Adipose tissue (tissue), 3 donors: Measurements from ENCODE around the gene SASH3. TPM values are rescaled to one million over a fixed set of nuclear protein-coding genes. Genes with fewer than 3 reads are reported as not detected.

Experiments
- H3K27ac ChIP-seq: one replicate; pipeline ENCODE4 v1.5.1; 2013; ENCODE audit warnings: low read depth, low read length
- WGBS, 3 donors: extraction: QIAGEN DNeasy Blood & Tissue Kit; methylation state at CpG; one replicate each; pipeline ENCODE4 v1.1.7; 2013; 5-methylcytosine and 5-hydroxymethylcytosine counted together
- polyA plus RNA-seq, 3 donors: library from polyadenylated mRNA; stranded (reverse); fragments of 200-250 nt; gene quantifications; one replicate each; pipeline ENCODE4 v1.2.3, GENCODE V29; 2013
- donor health status: healthy with polysubstance abuse.
- donor health status: Bipolar disorder and iron deficiency.
- donor health status: healthy.

SASH3 gene
- polyA plus RNA-seq, 3 donors, result 2.8 to 14.9 (median 10.7) TPM

DNA sequence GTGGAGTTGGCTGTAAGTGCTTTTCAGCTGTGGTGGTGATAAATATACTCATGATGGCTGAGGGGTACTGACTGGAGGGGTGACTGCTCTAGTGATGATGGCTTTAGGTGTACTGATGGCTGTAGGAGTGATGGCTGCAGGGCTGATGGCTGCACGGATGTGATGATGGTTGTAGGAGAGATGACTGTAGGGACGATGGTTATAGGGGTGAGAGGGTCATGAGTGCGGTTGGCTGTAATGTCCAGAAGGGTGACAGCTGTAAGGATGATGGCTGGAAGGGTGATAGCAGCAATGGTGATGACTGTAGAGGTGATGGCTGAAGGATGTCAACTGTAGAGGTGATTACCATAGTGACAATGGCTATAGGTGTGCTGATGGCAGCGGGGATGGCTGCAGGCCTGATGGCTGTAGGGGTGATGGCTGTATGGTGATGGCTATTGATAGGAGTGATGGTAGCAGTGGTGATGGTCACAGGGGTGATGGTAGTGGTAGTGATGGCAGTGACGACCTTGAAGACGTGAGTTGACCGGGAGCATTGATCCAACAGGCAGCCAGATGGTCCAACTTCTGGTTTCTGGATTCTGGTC is 570 bp upstream of the SASH3 start:
- 74 to 81% (median 81%) methylated on average over 7 of the region's 7 CpGs for WGBS, 3 donors
- H3K27ac ChIP-seq, result no peak overlapping the region

DNA sequence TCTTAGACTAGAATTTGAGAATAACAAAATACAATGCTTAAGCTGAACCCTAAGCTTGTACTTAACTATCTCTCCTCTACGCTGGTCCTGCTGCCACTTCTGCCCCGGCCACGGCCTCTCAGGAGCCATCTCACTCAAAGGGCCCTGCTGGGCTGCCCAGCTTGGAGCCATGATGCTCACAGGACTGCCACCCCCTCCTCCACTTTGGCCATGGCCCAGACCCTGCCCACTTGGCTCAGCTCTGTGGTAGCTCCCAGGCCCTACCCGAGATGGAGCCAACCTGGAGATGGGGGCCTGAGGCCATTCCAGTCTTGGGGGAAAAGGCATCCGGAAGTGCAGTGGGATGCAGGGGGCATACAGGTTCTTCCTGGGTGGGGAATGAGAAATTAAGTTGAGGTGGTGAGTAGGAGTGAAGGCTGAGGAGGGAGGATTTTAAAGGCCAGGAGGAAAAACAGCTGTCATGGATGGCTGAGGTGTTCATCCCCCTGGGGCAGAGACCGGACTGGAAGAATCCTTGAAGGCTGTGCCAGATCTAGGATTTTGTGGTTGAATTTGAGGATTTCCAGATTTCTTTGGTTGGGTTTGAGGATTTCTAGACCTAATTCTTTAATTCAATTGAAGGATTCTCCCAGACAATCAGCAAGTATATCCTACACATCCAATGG is 824 bp downstream of the SASH3 start:
- WGBS, 3 donors, result 52 to 82% (median 71%) methylated on average over 5 to 6 of the region's 6 CpGs

DNA sequence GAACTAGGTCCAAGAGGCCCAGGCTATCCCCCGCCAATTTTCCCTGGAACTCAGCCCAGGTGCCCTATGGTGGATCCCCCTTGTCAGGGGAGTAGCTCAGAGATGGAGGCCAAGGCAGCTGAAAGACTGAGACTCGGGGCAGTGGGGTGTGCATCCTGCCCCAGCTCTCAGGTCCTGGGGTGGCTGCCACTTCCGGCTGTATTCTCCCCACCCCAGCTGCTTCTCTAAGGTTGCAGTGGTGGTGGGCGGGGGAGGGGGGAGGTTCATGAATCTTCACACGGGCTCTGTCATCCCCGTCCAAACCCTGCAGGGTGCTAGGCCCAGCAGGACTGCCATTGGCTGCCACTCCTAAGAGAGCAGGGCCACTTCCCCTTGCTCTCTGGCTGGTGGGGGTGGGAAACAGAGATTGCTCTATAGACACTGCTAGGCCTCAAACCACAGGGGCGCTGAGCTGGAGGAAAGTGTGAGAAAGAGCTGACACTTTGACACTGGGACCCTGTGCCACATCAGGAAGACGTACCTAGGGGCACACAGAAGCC is 1.5 kb downstream of the SASH3 start:
- WGBS, 3 donors, result 36 to 75% (median 71%) methylated on average over 2 to 8 of the region's 8 CpGs
- H3K27ac ChIP-seq, result no peak overlapping the region

More for the DNA sequence above, 824 bp downstream of the SASH3 start:
- H3K27ac ChIP-seq, result no peak overlapping the region

DNA sequence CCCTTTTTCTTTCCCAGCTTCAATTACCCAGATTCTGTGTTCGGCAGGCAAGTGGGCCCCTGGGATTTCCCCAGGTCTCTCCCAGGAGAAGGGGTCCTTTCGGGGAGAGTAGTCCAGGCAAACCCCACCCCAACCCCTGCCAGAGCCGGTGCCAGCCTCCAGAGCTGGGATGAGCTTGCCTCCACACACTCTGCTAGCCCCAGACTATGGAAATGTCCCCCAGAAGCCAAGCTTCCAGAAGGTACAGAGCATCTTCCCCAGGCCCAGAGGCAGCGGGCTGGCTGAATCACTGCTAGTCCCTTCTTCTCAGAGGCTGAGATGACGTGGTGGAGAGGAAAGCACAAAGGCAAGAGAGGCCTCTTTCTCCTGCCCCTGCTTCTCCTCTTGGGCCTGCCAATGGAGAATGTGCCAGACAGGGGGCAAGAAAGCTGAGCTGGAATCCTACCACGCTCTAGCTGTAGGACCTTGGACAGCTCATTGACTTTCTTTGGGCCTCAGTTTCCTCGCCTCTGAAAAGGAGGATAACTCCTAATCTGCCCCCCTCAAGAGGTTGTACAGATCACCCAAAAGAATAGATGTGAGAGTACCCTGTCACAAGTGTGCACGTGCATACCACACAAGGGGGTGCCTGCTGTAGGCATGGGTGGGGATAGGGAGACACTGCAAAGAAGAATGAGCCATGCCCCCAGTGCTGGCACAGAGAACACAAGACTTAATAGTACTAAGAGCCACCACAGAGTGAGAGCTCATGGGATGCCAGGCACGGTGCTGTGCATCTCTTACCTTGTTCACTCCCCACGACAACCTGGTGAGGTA is 2.1 kb downstream of the SASH3 start:
- no peak overlapping the region for H3K27ac ChIP-seq
- WGBS, 3 donors, result 73 to 79% (median 74%) methylated on average over 10 of the region's 10 CpGs

DNA sequence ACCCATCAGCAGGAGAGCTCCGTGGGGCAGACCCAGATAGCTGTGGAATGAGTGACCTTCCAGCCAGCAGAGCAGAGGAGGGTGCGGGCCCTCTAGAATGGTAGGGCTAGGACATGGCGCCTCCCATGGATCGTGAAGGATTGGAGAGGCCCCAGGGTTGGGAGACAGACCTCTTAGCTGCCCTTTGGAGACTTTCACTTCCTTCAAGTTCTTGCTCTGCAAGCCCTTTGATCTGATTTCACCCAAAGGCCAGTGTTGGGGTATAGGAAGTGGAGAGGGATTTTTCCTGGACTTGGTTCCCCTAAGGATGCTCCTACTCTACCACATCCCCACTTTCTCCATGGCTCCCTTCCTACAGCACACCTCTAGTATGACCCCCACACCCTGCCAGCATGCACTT is 3.0 kb downstream of the SASH3 start:
- 71 to 88% (median 84%) methylated on average over 3 to 4 of the region's 4 CpGs for WGBS, 3 donors

DNA sequence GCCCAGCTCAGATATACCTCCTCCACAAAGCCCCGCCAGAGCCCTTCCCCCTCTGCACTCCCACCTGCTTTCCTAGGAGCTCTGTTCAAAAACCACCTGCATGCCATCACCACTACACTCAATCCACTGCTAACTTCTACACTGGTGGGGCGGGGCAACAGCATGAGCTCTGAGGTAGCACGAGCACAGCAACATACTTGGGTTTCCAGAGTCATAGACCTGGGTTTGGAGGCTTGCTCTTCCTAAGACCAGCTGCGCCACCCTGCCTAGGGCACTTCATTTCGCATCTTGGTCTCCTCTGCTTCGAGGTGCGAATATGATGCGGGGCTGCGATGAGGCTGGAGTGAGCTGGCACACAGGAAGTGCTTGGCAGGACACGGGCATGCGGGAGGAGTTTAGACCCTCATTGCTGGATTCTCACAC is 3.6 kb downstream of the SASH3 start:
- no peak overlapping the region for H3K27ac ChIP-seq
- 84 to 90% (median 84%) methylated on average over 11 of the region's 11 CpGs for WGBS, 3 donors

More for the DNA sequence above, 3.0 kb downstream of the SASH3 start:
- H3K27ac ChIP-seq, result no peak overlapping the region

DNA sequence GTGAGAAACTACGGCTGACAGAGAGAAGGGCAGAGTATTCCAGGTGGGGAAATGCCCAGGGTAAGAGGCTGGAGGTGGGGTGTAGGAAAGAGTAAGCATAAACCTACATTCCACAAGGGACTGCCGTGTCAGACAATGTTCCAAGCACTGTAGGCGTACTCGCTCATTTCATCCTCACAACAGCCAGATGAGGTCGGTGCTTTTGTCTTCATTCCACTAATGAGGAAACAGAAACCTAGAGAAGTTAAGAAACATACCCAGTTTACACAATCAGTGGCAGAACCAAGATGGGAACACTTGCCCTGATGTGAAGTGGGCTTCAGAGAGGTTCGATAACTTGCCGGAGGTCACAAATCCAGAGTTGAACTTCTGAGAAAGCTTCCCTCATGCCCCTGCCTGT is 4.6 kb downstream of the SASH3 start:
- 50 to 84% (median 79%) methylated on average over 6 to 7 of the region's 7 CpGs for WGBS, 3 donors
- no peak overlapping the region for H3K27ac ChIP-seq

DNA sequence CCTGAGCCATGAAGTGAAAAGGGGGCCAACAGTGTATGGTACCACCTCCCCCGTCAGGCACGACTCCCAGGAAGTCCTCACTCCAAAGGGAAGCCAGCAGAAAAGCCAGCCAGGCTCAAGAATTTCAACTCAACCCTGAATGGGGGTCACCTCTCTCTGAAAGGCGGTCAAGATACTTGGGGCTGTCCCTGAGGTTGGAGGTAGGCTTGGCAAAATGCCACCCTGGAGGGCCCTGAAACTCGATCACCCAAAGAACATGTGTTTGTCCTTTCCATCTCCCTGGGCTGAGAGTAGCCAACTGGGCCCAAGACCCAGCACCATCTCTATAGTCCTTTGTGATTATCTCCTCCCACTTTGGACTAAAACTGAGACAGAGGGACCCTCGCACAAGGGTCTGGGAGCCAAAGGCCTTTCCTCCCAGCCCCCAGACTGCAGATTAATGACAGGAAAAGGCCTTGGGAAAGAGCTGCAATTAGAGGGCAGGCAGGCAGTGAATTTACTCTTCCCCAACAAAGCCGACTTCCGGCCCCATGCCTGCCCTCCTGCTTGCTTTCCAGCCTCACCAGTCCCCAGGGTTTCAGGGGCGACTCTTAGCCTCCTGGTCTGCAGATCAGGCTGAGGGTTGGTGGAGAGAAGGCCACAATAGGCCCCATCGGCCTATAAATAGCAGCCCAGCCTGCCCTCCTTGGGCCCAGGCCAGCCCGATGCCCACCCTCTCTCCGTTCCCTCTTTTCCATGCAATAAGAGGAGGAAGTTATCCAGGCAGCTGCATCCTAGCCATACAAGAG is 5.6 kb downstream of the SASH3 start:
- WGBS, 3 donors, result 41 to 69% (median 50%) methylated on average over 10 to 11 of the region's 11 CpGs
- no peak overlapping the region for H3K27ac ChIP-seq

DNA sequence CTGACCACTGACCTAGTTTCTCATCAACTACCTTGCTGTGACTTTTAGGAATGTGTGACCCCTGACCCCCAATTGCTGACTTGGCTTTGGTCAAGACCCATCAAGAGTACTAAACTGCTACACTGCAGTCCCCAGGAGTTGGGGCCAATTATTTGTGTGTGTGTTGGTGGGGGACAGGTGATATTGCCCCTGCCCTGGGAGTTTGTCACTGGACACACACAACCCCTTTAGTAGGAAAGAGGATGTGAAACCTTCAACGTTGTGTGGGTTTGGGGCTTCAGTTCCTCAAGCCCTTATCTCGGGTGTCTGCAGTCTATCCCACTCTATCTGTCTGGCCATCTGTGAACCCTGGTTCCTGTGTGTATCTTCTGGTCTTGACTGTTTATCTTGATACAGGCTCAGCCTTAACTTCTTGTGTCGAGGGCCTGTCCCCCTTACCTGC is 6.5 kb downstream of the SASH3 start:
- 33 to 45% (median 38%) methylated on average over 3 of the region's 3 CpGs for WGBS, 3 donors
- no peak overlapping the region for H3K27ac ChIP-seq

DNA sequence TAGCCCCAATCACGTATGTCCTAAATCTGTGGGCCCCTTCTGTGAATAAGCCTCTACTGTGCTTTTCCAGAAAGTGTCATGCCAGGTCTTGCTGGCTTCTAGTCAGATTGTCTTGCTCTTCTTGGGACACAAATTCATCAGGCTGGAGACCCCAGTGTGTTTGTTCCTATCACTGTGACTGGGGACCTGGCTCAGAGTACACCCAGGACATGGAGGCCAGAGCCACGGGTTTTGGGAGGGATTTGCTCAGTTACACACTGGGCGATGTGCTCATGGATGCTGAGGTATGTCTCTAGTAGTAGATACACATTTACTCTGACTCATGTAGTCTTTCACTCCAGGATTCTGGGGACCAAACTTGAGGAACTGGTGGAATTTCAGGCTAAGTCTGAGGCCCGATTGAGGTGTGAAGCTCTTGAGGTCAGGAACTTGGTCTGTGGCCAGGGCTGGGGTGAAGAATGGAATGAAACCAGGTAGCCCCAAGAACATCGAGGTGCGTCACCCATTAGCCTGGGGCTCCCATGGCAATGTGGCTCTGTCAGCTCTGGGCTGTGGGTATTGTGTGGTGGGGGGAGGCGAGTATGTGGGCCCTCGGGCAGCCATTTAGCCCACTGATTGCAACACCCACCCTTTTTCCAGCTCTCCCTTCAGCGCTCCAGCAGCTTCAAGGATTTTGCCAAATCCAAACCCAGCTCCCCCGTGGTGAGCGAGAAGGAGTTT is 7.7 kb downstream of the SASH3 start:
- no peak overlapping the region for H3K27ac ChIP-seq
- WGBS, 3 donors, result 73 to 79% (median 74%) methylated on average over 9 to 11 of the region's 11 CpGs

DNA sequence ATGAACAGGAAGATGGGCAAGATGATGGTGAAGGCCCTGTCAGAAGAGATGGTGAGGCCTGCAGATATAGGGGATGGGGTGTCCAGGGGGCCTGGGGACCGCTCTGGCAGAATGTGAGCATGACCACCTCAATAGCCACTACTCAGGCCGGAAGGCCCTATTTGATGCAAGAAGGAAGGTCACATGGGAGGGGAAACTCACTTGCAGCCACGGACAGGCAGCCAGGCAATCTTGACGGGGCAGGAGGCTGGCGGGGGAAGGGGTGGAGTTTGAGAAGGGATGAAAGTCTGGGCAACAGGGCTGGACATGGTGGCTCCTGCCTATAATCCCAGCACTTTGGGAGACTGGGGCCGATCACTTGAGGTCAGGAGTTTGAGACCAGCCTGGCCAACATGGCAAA is 8.8 kb downstream of the SASH3 start:
- no peak overlapping the region for H3K27ac ChIP-seq
- WGBS, 3 donors, result 74 to 80% (median 78%) methylated on average over 6 of the region's 6 CpGs

DNA sequence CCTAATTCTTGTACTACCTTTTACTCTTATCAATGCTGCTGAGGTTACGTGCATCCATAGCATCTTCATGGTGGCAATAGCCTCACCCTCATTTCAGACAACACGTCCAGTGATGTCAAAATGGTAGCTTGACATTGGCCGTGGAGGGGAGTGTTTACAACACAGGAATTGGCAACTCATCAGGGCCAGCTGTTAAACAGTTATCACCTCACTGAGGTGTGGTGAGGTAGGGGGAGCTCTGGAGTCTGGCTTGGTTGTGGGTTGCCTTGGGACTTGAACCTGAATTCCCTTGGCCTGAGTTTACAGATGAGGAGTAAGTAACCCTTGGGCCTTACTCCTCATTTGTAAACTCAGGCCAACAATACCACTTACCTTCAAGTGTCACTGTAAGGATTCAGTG is 10.4 kb downstream of the SASH3 start:
- 72 to 86% (median 75%) methylated on average over 3 of the region's 3 CpGs for WGBS, 3 donors
- no peak overlapping the region for H3K27ac ChIP-seq

DNA sequence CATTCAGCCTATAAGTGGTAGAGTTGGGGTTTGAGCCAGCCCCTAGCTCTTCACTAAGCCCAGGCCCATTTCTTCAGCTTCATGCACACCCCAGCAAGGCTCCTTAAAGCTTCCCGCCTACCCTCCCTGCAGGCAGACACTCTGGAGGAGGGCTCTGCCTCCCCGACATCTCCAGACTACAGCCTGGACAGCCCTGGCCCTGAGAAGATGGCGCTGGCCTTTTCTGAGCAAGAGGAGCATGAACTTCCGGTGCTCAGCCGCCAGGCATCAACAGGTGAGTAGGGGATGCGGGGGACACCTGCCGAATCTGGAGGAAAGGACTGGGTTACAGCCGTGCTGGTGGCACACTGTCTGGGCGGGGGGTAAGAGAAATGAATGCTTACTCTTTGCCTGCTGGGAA is 11.1 kb downstream of the SASH3 start:
- H3K27ac ChIP-seq, result no peak overlapping the region
- 81 to 97% (median 83%) methylated on average over 9 of the region's 9 CpGs for WGBS, 3 donors

DNA sequence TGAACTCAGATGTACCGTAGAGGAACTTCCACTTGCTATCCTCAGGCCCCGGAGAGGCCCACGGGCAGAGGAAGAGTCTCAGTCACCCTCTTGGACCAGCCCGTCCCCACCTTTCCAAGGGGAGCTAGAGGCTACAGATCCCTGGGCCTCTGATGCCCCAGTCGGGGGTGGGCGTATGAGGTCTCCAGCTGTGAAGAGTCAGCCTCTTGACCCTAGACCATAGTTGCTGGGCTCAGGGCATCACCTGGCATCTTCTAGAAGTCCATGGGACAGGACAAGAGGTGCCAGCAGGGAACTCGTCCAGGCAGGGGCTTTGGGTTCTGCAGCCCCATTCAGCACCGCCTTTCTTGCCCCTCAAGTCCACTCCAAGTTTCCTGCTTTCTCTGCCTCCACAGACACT is 11.6 kb downstream of the SASH3 start:
- no peak overlapping the region for H3K27ac ChIP-seq
- 84 to 93% (median 90%) methylated on average over 3 to 8 of the region's 8 CpGs for WGBS, 3 donors

DNA sequence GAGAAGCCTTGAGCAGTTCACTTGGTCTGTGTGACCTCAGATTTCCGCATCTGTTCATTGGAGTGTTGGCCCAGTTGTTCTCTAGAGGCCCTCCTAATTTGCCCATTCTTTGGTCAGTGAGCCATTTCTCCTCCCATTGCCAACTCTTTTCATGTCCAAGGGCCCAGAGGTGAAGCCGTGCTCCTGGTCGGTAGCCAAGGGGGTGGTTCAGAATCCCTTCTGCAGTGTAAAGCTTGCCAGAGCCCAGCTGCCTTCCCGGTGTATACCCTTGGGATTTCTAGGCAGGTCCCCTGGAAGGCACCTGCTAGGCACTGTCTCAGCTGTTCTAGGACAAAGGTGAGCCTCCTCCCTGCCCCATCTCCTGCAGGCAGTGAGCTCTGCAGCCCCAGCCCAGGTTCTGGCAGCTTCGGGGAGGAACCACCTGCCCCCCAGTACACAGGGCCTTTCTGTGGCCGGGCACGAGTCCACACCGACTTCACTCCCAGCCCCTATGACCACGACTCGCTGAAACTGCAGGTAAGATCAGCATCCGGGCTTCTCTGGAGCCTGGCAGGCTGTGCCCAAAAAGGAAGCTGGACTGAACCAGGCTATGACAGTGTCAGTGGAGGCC is 12.3 kb downstream of the SASH3 start:
- WGBS, 3 donors, result 77 to 81% (median 79%) methylated on average over 7 to 11 of the region's 11 CpGs

DNA sequence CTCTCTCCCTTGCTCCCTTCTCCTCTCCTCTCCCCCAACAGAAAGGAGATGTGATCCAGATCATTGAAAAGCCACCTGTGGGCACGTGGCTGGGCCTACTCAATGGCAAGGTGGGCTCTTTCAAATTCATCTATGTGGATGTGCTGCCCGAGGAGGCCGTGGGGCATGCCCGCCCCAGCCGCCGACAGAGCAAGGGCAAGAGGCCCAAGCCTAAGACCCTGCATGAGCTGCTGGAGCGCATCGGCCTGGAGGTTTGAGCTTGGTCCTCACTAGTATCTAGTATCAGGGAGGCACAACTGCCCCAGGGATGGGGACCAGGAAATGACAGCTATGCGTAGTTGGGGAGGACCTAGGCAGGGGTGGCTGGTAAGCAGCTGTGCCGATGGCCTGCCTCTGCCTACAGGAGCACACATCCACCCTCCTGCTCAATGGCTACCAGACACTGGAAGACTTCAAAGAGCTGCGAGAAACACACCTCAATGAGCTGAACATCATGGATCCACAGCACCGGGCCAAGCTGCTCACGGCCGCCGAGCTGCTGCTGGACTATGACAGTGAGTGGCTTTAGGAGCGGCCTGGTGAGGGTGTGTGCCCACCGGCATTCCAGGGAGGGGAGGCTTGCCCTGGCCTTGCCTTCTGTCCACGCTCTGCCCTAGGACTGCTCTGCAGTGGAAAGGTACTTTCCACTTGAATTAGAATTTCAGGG is 13.0 kb downstream of the SASH3 start:
- H3K27ac ChIP-seq, result no peak overlapping the region
- WGBS, 3 donors, result 93 to 97% (median 96%) methylated on average over 12 to 18 of the region's 18 CpGs

More for the DNA sequence above, 12.3 kb downstream of the SASH3 start:
- H3K27ac ChIP-seq, result no peak overlapping the region
